Stomach (tissue), 9 donors: ENCODE measurements around the gene FAM83D. TPM values are rescaled to one million over a fixed set of nuclear protein-coding genes. Genes with fewer than 3 reads are reported as not detected.

Experiments
- DNase-seq, 2 donors: peaks; one replicate each; pipeline versions ENCODE4 v3.0.0 to v3.0.0-alpha.2; 2013 to 2019
- H3K27ac ChIP-seq, 5 donors: fragments of 200-600 bp in 4 of 5; sonication (generic) in 4 of 5; one replicate each; pipeline ENCODE4 v1.5.1; 2013 to 2019; ENCODE audit warnings: mild to moderate bottlenecking in 1 of 5, moderate library complexity in 1 of 5
- H3K27me3 ChIP-seq, 3 donors: fragments of 200-600 bp; sonication (generic); one replicate each; pipeline ENCODE4 v1.5.1; 2017 to 2019; ENCODE audit warnings: mixed run types in 1 of 3
- H3K36me3 ChIP-seq, 4 donors: fragments of 200-600 bp; sonication (generic); 1 replicate in 3 of 4; 2 replicates in 1 of 4; pipeline ENCODE4 v1.5.1; 2016 to 2019
- H3K4me1 ChIP-seq, 4 donors: fragments of 200-600 bp; sonication (generic); one replicate each; pipeline ENCODE4 v1.5.1; 2016 to 2019
- H3K4me3 ChIP-seq, 4 donors: fragments of 200-600 bp; sonication (generic) in 3 of 4; one replicate each; pipeline ENCODE4 v1.5.1; 2016 to 2019; ENCODE audit warnings: mild to moderate bottlenecking in 1 of 4
- H3K9me3 ChIP-seq, 4 donors: fragments of 200-600 bp; sonication (generic); one replicate each; pipeline ENCODE4 v1.5.1; 2016 to 2019
- CTCF ChIP-seq, 7 experiments: fragments of 450-650 bp in 4 of 7; fragments of 200-600 bp in 3 of 7; sonication (generic) in 3 of 7; IDR thresholded peaks; one replicate each; pipeline ENCODE4 v1.5.1; 2016 to 2019; ENCODE audit warnings: antibody characterized with exemption in 7 of 7, control low read depth in 2 of 7, mild to moderate bottlenecking in 1 of 7
- EP300 ChIP-seq: sonication (generic); formaldehyde crosslinking; IDR thresholded peaks from one replicate; pipeline ENCODE4 v1.6.1; 2017; ENCODE audit warnings: antibody characterized with exemption
- POLR2A ChIP-seq, 4 donors: fragments of 450-650 bp; IDR thresholded peaks; one replicate each; pipeline ENCODE4 v1.6.1; 2016; ENCODE audit warnings: antibody characterized with exemption in 4 of 4, control low read depth in 2 of 4, mild to moderate bottlenecking in 1 of 4, moderate library complexity in 1 of 4
- POLR2AphosphoS5 ChIP-seq, 3 donors: sonication (generic); formaldehyde crosslinking; IDR thresholded peaks; one replicate each; pipeline ENCODE4 v1.6.1; 2016; ENCODE audit warnings: antibody characterized with exemption in 3 of 3
- WGBS, 5 donors: extraction: QIAGEN DNeasy Blood & Tissue Kit in 3 of 5; methylation state at CpG; one replicate each; pipeline versions ENCODE4 v1.1.5 to v1.1.7; 2013 to 2018; 5-methylcytosine and 5-hydroxymethylcytosine counted together
- intact Hi-C: fragments of 100-400 bp; cut with DNase I; formaldehyde crosslinking; loops from one replicate; pipeline ENCODE4 v1.15.1; 2023; ENCODE audit warnings: low total_unique reads
- polyA plus RNA-seq, 3 donors: library from polyadenylated mRNA; stranded (reverse); fragments of 200-250 nt; gene quantifications; one replicate each; pipeline ENCODE4 v1.2.3, GENCODE V29; 2013
- total RNA-seq, 5 donors: library from RNA; depleted of rRNA; stranded (reverse); fragments of >200 nt; gene quantifications; one replicate each; pipeline versions ENCODE4 v1.1.0 to v1.2.3, GENCODE V29; 2014 to 2016
- donor health status: healthy with polysubstance abuse.
- donor health status: Bipolar disorder and iron deficiency.
- donor health status: healthy.

Gene FAM83D
- total and polyA plus RNA-seq, 8 donors = 2.0 to 289 (median 27.8) TPM

GRCh38 chr20:38951611-38952010 lies 25.4 kb downstream of the FAM83D start:
- WGBS, 5 donors = 95 to 98% (median 97%) methylated on average over 9 of the region's 9 CpGs
- Histone ChIP-seq H3K9me3 (no peaks in the 10 kb centered on the region), H3K36me3 (peaks cover 0 to 63% (median 11%) of the 10 kb centered on the region in 4 donors), H3K4me3 (no peak overlapping the region), H3K4me1 (no peaks in the 10 kb centered on the region), H3K27me3 (no peaks in the 10 kb centered on the region), H3K27ac (no peak overlapping the region)
- DNase-seq = no peak
- no peak for TF ChIP-seq POLR2AphosphoS5 (IDR thresholded peaks at IDR 0.05)
- TF ChIP-seq EP300 = no peak
- no peak for TF ChIP-seq CTCF (IDR thresholded peaks at IDR 0.05)
- TF ChIP-seq POLR2A (IDR thresholded peaks at IDR 0.05) = no peak
- intact Hi-C loops = no loop called here

GRCh38 chr20:38952153-38952552 lies 25.9 kb downstream of the FAM83D start:
- no peak for DNase-seq
- Histone ChIP-seq H3K4me1 (no peaks in the 10 kb centered on the region), H3K27ac (no peak overlapping the region), H3K9me3 (no peaks in the 10 kb centered on the region), H3K27me3 (no peaks in the 10 kb centered on the region), H3K4me3 (no peak overlapping the region), H3K36me3 (peaks cover 0 to 58% (median 11%) of the 10 kb centered on the region in 4 donors)
- WGBS, 5 donors = 95 to 98% (median 96%) methylated on average over 6 of the region's 6 CpGs
- intact Hi-C loops = no loop called here
- no peak for TF ChIP-seq POLR2A (IDR thresholded peaks at IDR 0.05)

- Histone ChIP-seq H3K36me3 (peaks cover 0 to 45% (median 7%) of the 10 kb centered on the region in 4 donors), H3K9me3 (no peaks in the 10 kb centered on the region), H3K4me1 (no peaks in the 10 kb centered on the region), H3K4me3 (no peak overlapping the region), H3K27me3 (no peaks in the 10 kb centered on the region), H3K27ac (no peak overlapping the region)
- TF ChIP-seq EP300 = no peak
- TF ChIP-seq POLR2A (IDR thresholded peaks at IDR 0.05) = no peak
- TF ChIP-seq POLR2AphosphoS5 (IDR thresholded peaks at IDR 0.05) = no peak
- TF ChIP-seq CTCF (IDR thresholded peaks at IDR 0.05) = no peak
- WGBS, 5 donors = 90 to 95% (median 94%) methylated on average over 8 of the region's 8 CpGs
- no peak for DNase-seq
- intact Hi-C loops = no loop called here
These were observed 27.6 kb downstream of the FAM83D start for GRCh38 chr20:38953630-38954340.

GRCh38 chr20:38957235-38957876 lies 31.1 kb downstream of the FAM83D start:
- Histone ChIP-seq H3K4me1 (peaks cover 0 to 9% (median 6%) of the 10 kb centered on the region in 4 donors), H3K27me3 (no peaks in the 10 kb centered on the region), H3K4me3 (no peak overlapping the region), H3K36me3 (peaks cover 0 to 15% (median 2%) of the 10 kb centered on the region in 4 donors), H3K9me3 (no peaks in the 10 kb centered on the region), H3K27ac (no peak overlapping the region)
- DNase-seq = no peak
- TF ChIP-seq POLR2AphosphoS5 (IDR thresholded peaks at IDR 0.05) = no peak
- TF ChIP-seq EP300 = no peak
- TF ChIP-seq POLR2A (IDR thresholded peaks at IDR 0.05) = no peak
- TF ChIP-seq CTCF (IDR thresholded peaks at IDR 0.05) = no peak
- WGBS, 5 donors = 90 to 93% (median 91%) methylated on average over 5 of the region's 5 CpGs
- intact Hi-C loops = no loop called here
